HG03520 (cell line): ENCODE results near the gene CHMP5.

Experiments
- ATAC-seq: cut with Tn5 transposase; IDR thresholded peaks from one replicate; pipeline ENCODE4 v1.9.1; 2021; ENCODE audit warnings: mild to moderate bottlenecking, moderate library complexity; ENCODE audit not compliant: unreplicated experiment

CHMP5 gene

GRCh38 chr9:33242609-33243134 is 22.2 kb upstream of the CHMP5 start:
- no peak for ATAC-seq

GRCh38 chr9:33244137-33244784 is 20.6 kb upstream of the CHMP5 start:
- no peak for ATAC-seq

GRCh38 chr9:33245341-33245740 is 19.5 kb upstream of the CHMP5 start:
- ATAC-seq, result no peak

GRCh38 chr9:33246269-33246860 is 18.5 kb upstream of the CHMP5 start:
- ATAC-seq, result no peak

- ATAC-seq, result no peak
Measured at GRCh38 chr9:33248606-33249005, 16.2 kb upstream of the CHMP5 start.

DNA sequence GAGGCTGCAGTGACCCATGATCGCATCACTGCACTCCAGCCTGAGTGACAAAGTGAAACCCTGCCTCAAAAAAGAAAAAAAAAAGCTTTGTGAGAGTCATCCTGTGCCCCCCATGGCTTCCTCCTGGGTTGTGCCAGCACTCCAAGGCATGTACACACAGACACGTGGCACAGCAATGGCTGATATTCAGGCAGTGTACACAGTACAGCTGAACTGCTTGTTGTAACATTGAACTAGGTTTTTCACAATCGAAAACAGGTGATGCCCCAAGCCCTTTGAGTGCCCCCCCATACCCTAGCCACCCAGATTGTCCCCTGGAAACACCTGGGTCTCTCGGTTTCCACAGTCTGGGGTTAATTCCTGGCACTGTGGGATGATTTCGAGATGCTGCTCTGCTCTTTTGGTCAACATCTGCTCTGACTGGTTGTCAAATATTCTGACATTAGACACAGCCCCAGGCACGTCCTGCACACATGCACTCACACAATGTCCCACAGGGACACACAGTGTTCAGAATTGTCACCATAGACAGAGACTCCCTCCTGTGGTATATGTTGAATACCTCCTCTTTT is 15.7 kb upstream of the CHMP5 start:
- ATAC-seq, result peak; percentile 53

GRCh38 chr9:33249983-33250382 is 14.9 kb upstream of the CHMP5 start:
- ATAC-seq, result no peak

DNA sequence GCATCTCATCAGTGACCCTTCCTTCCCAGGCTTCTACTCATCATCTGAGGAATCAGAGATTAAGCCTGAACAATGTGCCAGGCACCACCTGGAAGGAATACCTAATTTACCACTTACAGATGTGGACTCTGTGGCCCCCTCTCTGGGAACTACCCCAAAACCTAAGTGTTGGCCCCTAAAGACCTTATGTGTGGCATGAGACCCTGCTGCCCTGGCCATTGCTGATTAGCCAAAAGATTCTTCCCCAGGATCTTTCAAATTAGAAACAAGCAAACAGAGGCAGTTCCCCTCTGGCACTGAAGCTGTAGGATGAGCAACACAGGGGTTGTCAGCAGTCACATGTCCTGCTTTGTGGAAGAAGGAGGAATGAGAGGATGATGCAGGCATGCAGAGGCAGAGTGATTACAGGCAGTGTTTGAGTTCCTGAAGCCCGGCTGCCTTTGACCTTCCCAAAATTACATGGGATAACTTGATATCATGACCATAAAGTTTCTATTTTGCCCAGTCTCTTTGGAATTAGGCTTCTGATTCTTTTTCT is 14.3 kb upstream of the CHMP5 start:
- ATAC-seq, result no peak

- ATAC-seq, result no peak
Measured at GRCh38 chr9:33254211-33254610, 10.6 kb upstream of the CHMP5 start.

- no peak for ATAC-seq
Measured at GRCh38 chr9:33255014-33255413, 9.8 kb upstream of the CHMP5 start.

DNA sequence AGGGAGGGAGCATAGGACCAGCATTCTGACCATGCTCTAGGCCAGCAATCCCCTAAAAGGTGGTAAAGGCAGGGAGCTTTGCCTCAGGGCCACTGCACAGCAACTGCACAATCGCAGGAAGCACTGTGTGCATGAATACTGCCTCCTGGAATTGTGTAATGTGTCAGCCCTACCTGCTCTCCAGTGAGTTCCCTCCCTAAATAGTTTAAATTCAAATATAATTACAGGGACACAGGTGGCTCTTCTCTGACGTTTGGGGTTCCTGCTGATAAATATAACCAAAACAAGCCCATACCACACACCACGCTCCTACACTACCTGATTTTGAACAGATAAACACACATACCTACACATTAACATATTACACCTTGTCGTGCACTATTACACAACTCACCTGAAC is 9.4 kb upstream of the CHMP5 start:
- no peak for ATAC-seq

DNA sequence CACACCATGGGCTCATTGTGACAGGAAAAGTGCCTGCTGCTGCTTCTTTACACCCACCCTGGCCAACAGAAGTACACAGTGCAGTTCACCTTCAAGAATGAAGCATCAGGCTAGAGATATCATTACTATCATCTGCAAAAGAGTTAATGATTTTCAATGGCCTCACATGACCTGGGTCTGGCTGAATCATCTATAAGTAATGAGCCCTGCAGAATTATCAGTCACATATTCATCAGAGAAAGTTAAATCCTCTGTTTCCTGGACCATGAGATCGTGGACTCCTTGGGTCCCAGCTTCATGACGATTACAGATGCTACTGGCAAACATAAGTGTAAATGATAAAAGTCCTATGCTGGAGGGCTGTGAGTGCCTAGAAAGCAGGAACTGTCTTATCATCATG is 8.6 kb upstream of the CHMP5 start:
- no peak for ATAC-seq

DNA sequence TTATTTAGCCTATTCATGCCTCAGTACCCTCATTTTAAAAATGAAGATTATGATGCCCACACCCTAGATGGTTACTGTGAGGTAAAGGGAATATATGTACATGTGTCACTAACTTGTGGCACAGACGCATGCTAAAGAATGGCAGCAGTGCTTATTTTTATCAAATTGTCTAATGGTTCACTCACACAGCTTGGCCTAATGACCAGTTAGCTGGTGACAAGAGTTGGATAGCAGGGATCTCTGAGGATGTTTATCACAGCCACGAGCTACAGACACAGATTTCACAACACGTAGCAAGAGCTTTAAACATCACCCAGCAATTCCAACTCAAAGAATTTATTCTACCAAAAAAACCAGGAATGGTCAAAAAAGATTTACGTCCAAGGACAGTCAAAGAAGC is 7.6 kb upstream of the CHMP5 start:
- no peak for ATAC-seq

DNA sequence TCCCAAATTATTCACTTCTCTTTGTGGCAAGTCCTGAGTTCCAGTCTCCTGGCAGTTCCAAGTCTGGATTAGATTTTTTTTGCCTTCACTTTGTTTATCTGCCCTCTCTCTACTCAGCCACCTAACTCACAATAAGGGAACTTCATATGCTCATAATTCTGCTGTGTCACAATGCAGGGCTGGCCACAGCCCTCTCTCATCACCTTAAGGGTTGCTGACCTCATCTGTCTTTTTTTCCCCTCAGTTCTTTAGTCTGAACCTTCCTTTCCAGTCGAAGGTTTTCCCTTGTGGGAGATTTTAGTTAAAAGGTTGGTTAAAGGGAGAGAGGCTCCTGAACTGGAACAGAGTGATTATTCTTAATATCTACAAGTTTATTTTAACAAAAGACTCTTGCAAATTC is 4.5 kb upstream of the CHMP5 start:
- no peak for ATAC-seq

DNA sequence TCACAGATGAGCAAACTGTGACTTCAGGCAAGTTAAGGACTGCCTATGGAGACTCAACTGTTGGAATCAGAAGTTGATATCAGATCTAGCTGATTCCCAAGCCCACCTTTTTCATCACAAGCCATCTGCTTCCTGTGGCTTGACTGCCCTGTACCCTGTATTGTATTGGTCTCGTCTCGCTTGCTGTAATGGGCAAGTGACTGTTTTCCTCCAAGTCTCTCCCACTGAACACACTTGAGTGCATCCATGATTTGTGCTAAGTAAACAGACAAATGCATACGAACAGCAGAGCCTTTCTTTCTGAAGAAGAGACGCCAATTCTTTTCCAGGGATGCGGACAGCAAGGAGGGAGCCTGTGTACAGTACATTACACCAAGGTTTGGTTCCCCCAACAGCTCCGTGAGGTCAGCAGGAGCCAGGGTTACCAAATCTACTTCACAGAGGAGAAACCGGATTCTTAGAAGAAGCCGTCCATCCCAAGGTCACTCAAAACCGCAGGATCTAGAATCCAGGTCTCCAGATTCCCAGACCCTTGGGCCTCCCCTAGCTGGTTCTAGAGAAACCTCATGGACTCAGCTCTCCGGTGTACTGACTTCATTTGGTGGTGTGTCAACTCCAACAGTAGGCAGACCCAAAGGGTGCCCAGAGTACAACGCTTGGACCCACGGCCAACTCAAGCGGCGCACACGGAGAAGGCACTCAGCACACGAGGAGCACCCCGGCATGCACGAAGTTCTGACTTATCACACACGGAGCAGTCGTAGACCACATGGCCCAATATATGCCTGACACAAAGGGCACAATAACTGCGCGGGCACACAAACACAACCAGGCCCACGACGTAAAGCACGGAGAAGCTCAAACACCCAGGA is 1.5 kb upstream of the CHMP5 start:
- no peak for ATAC-seq

- peak; percentile 21 for ATAC-seq
Measured at GRCh38 chr9:33264003-33264472, 811 bp upstream of the CHMP5 start.

DNA sequence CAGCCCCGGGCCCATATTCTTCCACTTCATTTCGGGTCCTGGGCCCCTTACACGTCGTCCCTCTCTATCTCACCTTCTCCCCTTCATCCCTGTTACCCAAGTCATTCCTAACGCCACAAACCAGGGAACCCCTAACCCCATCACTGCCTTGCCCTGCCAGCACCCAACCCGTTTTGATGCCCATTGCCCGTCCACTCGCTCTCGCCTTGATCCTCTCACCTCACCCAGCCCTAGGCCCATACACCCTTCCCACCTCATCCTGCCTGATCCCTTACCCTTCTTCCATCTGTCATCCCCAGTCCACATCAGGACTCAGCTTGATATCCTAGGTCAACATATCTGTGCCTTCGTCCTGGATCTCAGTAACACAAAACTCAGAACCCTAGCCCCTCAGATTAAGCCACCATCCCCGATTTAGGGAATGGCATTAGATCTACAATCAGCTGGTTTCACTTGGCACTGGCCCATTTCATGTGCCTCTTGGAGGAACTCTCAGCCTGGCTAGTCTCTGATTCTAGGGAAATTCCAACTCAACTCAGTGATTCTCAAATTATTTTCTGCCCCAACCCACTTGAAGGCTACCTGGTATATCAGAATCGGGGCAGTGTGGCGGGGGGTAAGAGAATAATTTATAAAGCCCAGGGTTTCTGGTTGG is 489 bp downstream of the CHMP5 start:
- no peak for ATAC-seq

GRCh38 chr9:33267151-33267767 is 2.4 kb downstream of the CHMP5 start:
- ATAC-seq, result no peak

- ATAC-seq, result no peak
Measured at GRCh38 chr9:33270146-33270545, 5.3 kb downstream of the CHMP5 start.

DNA sequence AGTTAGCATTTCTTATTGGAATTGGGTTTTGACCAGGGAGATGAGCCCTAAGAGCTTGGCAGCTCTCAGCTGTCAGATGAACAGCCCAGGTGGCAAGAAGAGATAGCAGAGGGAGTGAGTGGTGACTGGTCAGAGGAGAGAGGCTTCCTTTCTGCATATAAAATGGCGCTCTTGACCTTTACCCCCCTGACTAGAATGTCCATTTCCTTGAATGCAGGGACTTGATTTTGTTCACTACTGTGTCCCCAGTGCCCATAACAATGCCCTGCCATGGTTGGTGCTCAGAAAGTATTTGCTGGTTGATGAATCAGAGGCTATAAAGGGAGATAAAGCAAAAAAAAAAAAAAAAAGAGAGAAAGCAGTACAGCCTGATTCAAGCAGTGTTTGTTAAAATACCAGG is 7.2 kb downstream of the CHMP5 start:
- ATAC-seq, result no peak
